ENCODE data around the gene SYNDIG1. TPM values are rescaled to one million over a fixed set of nuclear protein-coding genes. Genes with fewer than 3 reads are reported as not detected.

The SYNDIG1 gene
- total RNA-seq, 4 donors from 2014 or later: 0.45 TPM; not detected in 3

DNA sequence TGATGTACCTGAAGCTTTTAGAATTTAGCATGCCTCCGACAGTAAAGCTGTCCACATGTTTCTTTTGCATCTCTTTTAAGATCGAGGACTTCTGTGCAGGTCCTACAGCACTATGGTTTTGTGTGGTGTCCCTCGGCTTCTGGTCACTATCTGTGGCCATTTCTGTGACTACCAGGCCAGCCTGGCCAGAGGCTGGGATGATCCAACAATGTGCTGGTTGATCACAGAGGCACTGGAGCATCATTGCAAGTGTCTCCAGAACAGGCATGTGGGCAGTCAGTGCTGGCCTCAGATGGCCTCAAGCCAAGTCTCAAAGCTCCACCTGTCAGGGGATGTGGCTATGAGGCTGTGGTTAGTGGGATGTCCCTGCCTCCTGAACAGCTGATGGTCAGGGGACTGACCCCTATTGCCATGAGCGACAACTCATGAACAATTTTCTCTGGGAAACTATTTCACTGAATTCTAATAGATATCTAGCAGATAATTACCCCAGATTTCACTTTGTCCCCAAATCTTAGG is 136.6 kb downstream of the SYNDIG1 start:
- intact Hi-C loops (cut with DNase I; ENCODE audit: low total_unique reads): no loop called here
- TF ChIP-seq, protein P1, sequence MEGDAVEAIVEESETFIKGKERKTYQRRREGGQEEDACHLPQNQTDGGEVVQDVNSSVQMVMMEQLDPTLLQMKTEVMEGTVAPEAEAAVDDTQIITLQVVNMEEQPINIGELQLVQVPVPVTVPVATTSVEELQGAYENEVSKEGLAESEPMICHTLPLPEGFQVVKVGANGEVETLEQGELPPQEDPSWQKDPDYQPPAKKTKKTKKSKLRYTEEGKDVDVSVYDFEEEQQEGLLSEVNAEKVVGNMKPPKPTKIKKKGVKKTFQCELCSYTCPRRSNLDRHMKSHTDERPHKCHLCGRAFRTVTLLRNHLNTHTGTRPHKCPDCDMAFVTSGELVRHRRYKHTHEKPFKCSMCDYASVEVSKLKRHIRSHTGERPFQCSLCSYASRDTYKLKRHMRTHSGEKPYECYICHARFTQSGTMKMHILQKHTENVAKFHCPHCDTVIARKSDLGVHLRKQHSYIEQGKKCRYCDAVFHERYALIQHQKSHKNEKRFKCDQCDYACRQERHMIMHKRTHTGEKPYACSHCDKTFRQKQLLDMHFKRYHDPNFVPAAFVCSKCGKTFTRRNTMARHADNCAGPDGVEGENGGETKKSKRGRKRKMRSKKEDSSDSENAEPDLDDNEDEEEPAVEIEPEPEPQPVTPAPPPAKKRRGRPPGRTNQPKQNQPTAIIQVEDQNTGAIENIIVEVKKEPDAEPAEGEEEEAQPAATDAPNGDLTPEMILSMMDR (IDR thresholded peaks at IDR 0.05): no peak
- no peak for TF ChIP-seq POLR2A (IDR thresholded peaks at IDR 0.05)
- peak in 1 of 2 donors; percentile 65 for DNase-seq (ENCODE audit: low spot score in 2 of 2)
- H3K4me3 ChIP-seq (ENCODE audit: low read depth, poor library complexity, severe bottlenecking): no peak overlapping the region
- WGBS, 2 donors: 90 to 92% methylated on average over 4 of the region's 4 CpGs

- H3K4me3 ChIP-seq (ENCODE audit: low read depth, poor library complexity, severe bottlenecking): no peak overlapping the region
- DNase-seq (ENCODE audit: low spot score in 2 of 2): peak in 1 of 2 donors; percentile 29
- WGBS, 2 donors: 89 to 90% methylated on average over 12 of the region's 12 CpGs
- no peak for TF ChIP-seq POLR2A (IDR thresholded peaks at IDR 0.05)
- TF ChIP-seq, protein P1 (IDR thresholded peaks at IDR 0.05): no peak
- intact Hi-C loops (cut with DNase I; ENCODE audit: low total_unique reads): no loop called here
Observed at GRCh38 chr20:24607402-24607801, 138.0 kb downstream of the SYNDIG1 start.

DNA sequence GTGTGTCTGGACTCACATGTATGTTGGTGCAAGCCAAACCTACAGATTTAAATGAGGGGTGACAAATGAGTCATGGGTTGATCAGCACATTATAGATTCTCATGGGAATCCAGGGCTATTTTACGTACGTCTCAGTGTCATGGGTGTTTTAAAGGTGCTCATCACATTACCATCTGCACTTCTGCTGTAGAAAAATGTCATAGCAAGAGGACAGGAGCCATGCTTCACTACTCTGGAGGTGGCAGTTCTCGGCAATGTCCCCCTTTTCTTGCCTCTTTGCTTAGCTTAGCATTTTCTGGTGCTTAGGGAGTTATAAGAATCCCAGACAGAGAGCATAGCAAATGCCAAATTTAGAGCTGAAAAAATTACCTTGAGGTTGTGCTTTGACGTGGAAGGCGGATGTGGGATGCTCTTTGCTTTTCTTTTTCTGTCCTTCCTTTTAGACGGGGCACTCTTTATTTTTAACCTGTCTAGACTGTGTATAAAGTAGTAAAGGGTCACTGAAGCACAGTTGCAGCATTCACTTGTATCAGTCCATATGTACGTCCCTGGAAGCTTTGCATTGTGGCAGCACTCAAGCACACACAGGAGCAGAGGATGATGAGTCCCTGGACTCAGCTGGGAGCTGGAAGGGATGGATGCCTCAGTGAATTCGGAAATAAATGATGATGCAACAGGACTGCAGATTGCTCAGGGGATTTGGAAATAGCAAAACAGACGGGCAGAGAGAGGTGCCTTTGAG is 139.7 kb downstream of the SYNDIG1 start:
- intact Hi-C loops (cut with DNase I; ENCODE audit: low total_unique reads): no loop called here
- no peak for TF ChIP-seq POLR2A (IDR thresholded peaks at IDR 0.05)
- TF ChIP-seq, protein P1 (IDR thresholded peaks at IDR 0.05): no peak
- peak in 1 of 2 donors; percentile 50 for DNase-seq (ENCODE audit: low spot score in 2 of 2)
- WGBS, 2 donors: 70 to 77% methylated on average over 9 of the region's 9 CpGs
- H3K4me3 ChIP-seq (ENCODE audit: low read depth, poor library complexity, severe bottlenecking): no peak overlapping the region

GRCh38 chr20:24609757-24610156 is 140.3 kb downstream of the SYNDIG1 start:
- no peak for DNase-seq (ENCODE audit: low spot score in 2 of 2)
- WGBS, 2 donors: 40 to 47% methylated on average over 2 of the region's 2 CpGs

DNA sequence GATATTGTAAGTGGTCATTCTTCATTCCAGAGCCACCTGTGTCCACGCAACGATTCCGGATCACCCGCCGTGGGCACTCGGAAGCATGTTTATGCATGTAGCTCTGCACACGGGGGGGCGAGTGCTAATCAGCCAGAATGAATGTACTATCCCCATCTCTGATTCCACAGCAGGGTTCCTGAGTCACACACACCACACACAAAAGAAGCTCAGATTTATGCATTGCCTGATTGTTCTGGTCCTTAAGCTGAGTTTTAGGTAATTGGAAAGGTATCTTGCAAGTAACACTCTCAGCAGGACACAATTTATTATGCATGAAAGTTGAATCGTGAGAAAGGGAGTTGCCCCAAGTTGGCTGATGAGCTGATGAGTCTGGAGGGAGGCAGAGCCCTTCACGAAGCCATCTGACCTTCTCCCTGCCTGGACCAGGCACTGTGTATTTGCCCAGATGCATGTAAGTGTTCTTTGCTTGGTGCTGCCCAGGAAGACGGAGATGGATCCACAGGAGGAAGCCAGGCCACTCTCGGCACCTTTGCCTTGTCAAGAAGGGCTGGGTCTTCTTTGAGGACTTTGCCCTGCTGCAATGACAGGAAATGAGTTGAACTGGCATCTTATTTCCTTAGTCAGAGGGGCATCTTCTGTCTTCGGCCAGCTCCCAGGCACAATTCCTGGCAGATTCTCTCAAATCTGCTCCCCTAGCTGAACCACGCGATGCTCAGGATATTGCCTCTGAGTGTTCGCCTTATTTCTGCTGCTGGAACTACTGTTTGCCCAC is 141.1 kb downstream of the SYNDIG1 start:
- peak in 1 of 2 donors; percentile 37 for DNase-seq (ENCODE audit: low spot score in 2 of 2)
- H3K4me3 ChIP-seq (ENCODE audit: low read depth, poor library complexity, severe bottlenecking): no peak overlapping the region
- WGBS, 2 donors: 62 to 68% methylated on average over 16 of the region's 16 CpGs
- TF ChIP-seq POLR2A (IDR thresholded peaks at IDR 0.05): no peak
- TF ChIP-seq, protein P1 (IDR thresholded peaks at IDR 0.05): no peak
- intact Hi-C loops (cut with DNase I; ENCODE audit: low total_unique reads): no loop called here

More at GRCh38 chr20:24609757-24610156, 140.3 kb downstream of the SYNDIG1 start:
- H3K4me3 ChIP-seq (ENCODE audit: low read depth, poor library complexity, severe bottlenecking): no peak overlapping the region
- intact Hi-C loops (cut with DNase I; ENCODE audit: low total_unique reads): no loop called here
- no peak for TF ChIP-seq POLR2A (IDR thresholded peaks at IDR 0.05)
- TF ChIP-seq, protein P1 (IDR thresholded peaks at IDR 0.05): no peak

Measured in lower leg skin (tissue), 4 donors.